SK-N-SH (cell line): Measurements from ENCODE around the gene UBE2G2. TPM values are rescaled to one million over a fixed set of nuclear protein-coding genes. Genes with fewer than 3 reads are reported as not detected.

Experiments
- CTCF ChIA-PET: fragments of 300-600, 350-600 bp; formaldehyde crosslinking; extraction: SDS; loops from one replicate; lab custom pipeline; 2021; lab: Yijun Ruan, JAX
- POLR2A ChIA-PET: fragments of 350-600 bp; sonication (Branson Sonifier 250); formaldehyde crosslinking; extraction: SDS; loops from one replicate; lab custom pipeline; 2020; ENCODE audit warnings: antibody characterized with exemption, inconsistent platforms; lab: Yijun Ruan, JAX
- DNase-seq: peaks from one replicate; pipeline ENCODE4 v3.0.0; 2012
- H2AFZ ChIP-seq: fragments of 200-600 bp; sonication (generic); 2 replicates; pipeline ENCODE4 v1.8.1; 2016; ENCODE audit warnings: antibody characterized with exemption, mild to moderate bottlenecking, low read depth
- H3F3A ChIP-seq: fragments of 200-600 bp; sonication (generic); replicated peaks from 2 replicates; pipeline ENCODE3; 2016; ENCODE audit warnings: antibody characterized with exemption, mild to moderate bottlenecking; ENCODE audit not compliant: insufficient read depth
- H3K27ac ChIP-seq, 2 experiments: fragments of 200-500 bp in 1 of 2; fragments of 200-600 bp in 1 of 2; sonication (Bioruptor generic) in 1 of 2; sonication (generic), shearing (Covaris generic) in 1 of 2; 2 replicates each; pipeline versions ENCODE4 v1.5.1 to v1.6.1; 2014 to 2016; ENCODE audit warnings: low read depth in 2 of 2, inconsistent platforms in 1 of 2, low read length in 1 of 2, mild to moderate bottlenecking in 1 of 2, mixed read lengths in 1 of 2
- H3K27me3 ChIP-seq: fragments of 200-600 bp; sonication (generic), shearing (Covaris generic); 2 replicates; pipeline ENCODE4 v1.6.1; 2016; ENCODE audit warnings: mixed run types; ENCODE audit not compliant: insufficient read depth
- H3K36me3 ChIP-seq, 2 experiments: fragments of 200-500 bp in 1 of 2; fragments of 200-600 bp in 1 of 2; sonication (Bioruptor generic) in 1 of 2; sonication (generic) in 1 of 2; replicated peaks in 1 of 2; 2 replicates each; pipeline versions ENCODE3 to v1.5.1; 2014 to 2016; ENCODE audit warnings: low read length in 1 of 2, mild to moderate bottlenecking in 1 of 2; ENCODE audit not compliant: insufficient read depth in 2 of 2, control insufficient read depth in 1 of 2
- H3K4me1 ChIP-seq, 2 experiments: fragments of 200-500 bp in 1 of 2; fragments of 200-600 bp in 1 of 2; sonication (Bioruptor generic) in 1 of 2; sonication (generic), shearing (Covaris generic) in 1 of 2; 2 replicates each; pipeline versions ENCODE4 v1.5.1 to v1.6.1; 2014 to 2016; ENCODE audit warnings: low read depth in 1 of 2, low read length in 1 of 2, mixed run types in 1 of 2; ENCODE audit not compliant: insufficient read depth in 2 of 2, control insufficient read depth in 1 of 2
- H3K4me2 ChIP-seq: fragments of 200-600 bp; sonication (generic), shearing (Covaris generic); 2 replicates; pipeline ENCODE4 v1.6.1; 2017; ENCODE audit warnings: mixed run types
- H3K4me3 ChIP-seq, 2 experiments: fragments of 200-500 bp in 1 of 2; fragments of 200-600 bp in 1 of 2; sonication (Bioruptor generic) in 1 of 2; sonication (generic), shearing (Covaris generic) in 1 of 2; 2 replicates each; pipeline versions ENCODE4 v1.5.1 to v1.8.1; 2014 to 2016; ENCODE audit warnings: low read depth in 2 of 2, inconsistent platforms in 1 of 2, low read length in 1 of 2, mild to moderate bottlenecking in 1 of 2, mixed read lengths in 1 of 2, moderate library complexity in 1 of 2
- H3K79me2 ChIP-seq: fragments of 200-600 bp; sonication (generic); 2 replicates; pipeline ENCODE4 v1.8.1; 2017; ENCODE audit warnings: mild to moderate bottlenecking; ENCODE audit not compliant: insufficient read depth
- H3K9ac ChIP-seq: fragments of 200-600 bp; sonication (generic); 2 replicates; pipeline ENCODE4 v1.6.1; 2017; ENCODE audit warnings: mixed run types
- H3K9me2 ChIP-seq: fragments of 200-600 bp; sonication (generic); 2 replicates; pipeline ENCODE4 v1.6.1; 2017; ENCODE audit warnings: mixed run types
- H3K9me3 ChIP-seq: fragments of 200-600 bp; sonication (generic); 2 replicates; pipeline ENCODE4 v1.6.1; 2017; ENCODE audit warnings: mixed run types, mild to moderate bottlenecking, moderate library complexity
- H4K20me1 ChIP-seq: fragments of 200-600 bp; sonication (generic); 2 replicates; pipeline ENCODE4 v1.6.1; 2017; ENCODE audit warnings: mild to moderate bottlenecking, mixed run types; ENCODE audit not compliant: insufficient read depth
- ELF1 ChIP-seq: IDR thresholded peaks from 2 replicates; pipeline ENCODE4 v1.4.0; 2012
- GABPA ChIP-seq: IDR thresholded peaks from 2 replicates; pipeline ENCODE4 v1.4.0; 2012; ENCODE audit warnings: low read depth, mild to moderate bottlenecking
- JUND ChIP-seq: IDR thresholded peaks from 2 replicates; pipeline ENCODE4 v1.4.0; 2012
- NFIC ChIP-seq: IDR thresholded peaks from 2 replicates; pipeline ENCODE4 v1.4.0; 2012; ENCODE audit warnings: borderline replicate concordance
- NRF1 ChIP-seq: IDR thresholded peaks from 2 replicates; pipeline ENCODE4 v1.6.1; 2012; ENCODE audit warnings: low read depth, mild to moderate bottlenecking, low read length
- RCOR1 ChIP-seq: fragments of 150-350 bp; IDR thresholded peaks from 2 replicates; pipeline ENCODE4 v1.6.1; 2017; ENCODE audit warnings: antibody characterized with exemption, low read length
- RXRA ChIP-seq: IDR thresholded peaks from 2 replicates; pipeline ENCODE4 v1.4.0; 2012; ENCODE audit warnings: low read depth, mild to moderate bottlenecking, borderline replicate concordance
- SIN3A ChIP-seq: IDR thresholded peaks from 2 replicates; pipeline ENCODE4 v1.6.1; 2012; ENCODE audit warnings: low read depth, mild to moderate bottlenecking, low read length, moderate library complexity, borderline replicate concordance
- TAF1 ChIP-seq: IDR thresholded peaks from 2 replicates; pipeline ENCODE4 v1.6.1; 2012; ENCODE audit warnings: low read depth, mild to moderate bottlenecking, low read length, moderate library complexity, borderline replicate concordance
- YY1 ChIP-seq: IDR thresholded peaks from 2 replicates; pipeline ENCODE4 v1.4.0; 2012; ENCODE audit warnings: low read depth, mild to moderate bottlenecking
- WGBS: methylation state at CpG from one replicate; pipeline ENCODE4 v1.1.6; 2017; ENCODE audit warnings: low lambda C conversion rate; 5-methylcytosine and 5-hydroxymethylcytosine counted together
- polyA plus RNA-seq, 3 experiments: library from polyadenylated mRNA; depleted of rRNA; stranded (reverse); fragments of >200 nt; gene quantifications; 2 replicates each; pipeline ENCODE4 v1.2.3, GENCODE V29; 2012
- TF ChIP-seq, protein P1 (sequence below): fragments of 150-350 bp; IDR thresholded peaks from 2 replicates; pipeline ENCODE4 v1.6.1; 2017; ENCODE audit warnings: antibody characterized with exemption, low read length, low read depth, borderline replicate concordance
- TF ChIP-seq, protein P2 (sequence below): IDR thresholded peaks from 2 replicates; pipeline ENCODE4; 2012
- TF ChIP-seq, protein P3 (sequence below): IDR thresholded peaks from 2 replicates; pipeline ENCODE4 v1.4.0; 2012; ENCODE audit warnings: low read depth, borderline replicate concordance
- TF ChIP-seq, protein P4 (sequence below): fragments of 150-350 bp; IDR thresholded peaks from 2 replicates; pipeline ENCODE4 v1.6.1; 2016; ENCODE audit warnings: mild to moderate bottlenecking, low read depth, low read length

The UBE2G2 gene
- polyA plus RNA-seq, 1 of the 3 experiments (the other 2 are of a cell fraction) = 129 TPM

DNA sequence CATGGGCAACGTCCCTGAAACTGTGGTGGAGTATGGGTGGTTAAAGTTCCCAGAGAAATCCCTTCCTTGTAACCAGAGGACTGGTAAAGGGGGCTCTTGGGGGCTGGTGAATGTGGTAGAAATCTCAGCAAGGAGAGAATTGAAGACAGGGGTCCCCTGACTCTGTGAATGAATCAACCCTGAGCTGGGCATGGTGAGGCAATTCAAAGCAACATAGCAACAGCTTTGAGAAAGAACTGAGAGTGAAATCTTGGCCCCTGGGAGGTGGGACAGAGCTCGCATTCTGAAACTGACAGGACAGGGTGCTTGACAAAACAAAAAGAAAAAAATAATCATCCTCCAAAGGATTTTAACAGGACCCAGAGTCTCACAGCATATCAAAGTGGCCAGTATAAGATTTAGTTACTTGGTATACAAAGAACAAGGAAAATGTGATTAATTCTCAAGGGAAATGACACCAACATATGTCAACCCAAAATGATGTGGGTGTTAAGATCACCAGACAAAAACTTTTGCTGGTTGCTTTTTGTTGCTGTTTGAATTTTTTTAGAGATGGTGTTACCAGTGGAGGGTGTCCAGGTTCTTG is 28.0 kb upstream of the UBE2G2 start:
- no peaks in the 10 kb centered on the region for H4K20me1 ChIP-seq
- H3K9me3 ChIP-seq = no peaks in the 10 kb centered on the region
- DNase-seq = no peak
- WGBS = 25% methylated on average over 2 of the region's 2 CpGs
- H3K27me3 ChIP-seq = no peaks in the 10 kb centered on the region
- H3K4me2 ChIP-seq = no peak overlapping the region
- H2AFZ ChIP-seq = no peak overlapping the region
- H3K9me2 ChIP-seq = no peaks in the 10 kb centered on the region
- no peak overlapping the region for H3K27ac ChIP-seq
- no peaks in the 10 kb centered on the region for H3K36me3 ChIP-seq
- CTCF ChIA-PET = interaction anchor here (1.8 kb wide), 1 partner anchor 29 kb away, joined by 4 read pairs; no protein-coding TSS in a partner anchor
- no peaks in the 10 kb centered on the region for H3K79me2 ChIP-seq
- no peak overlapping the region for H3K9ac ChIP-seq
- no peaks in the 10 kb centered on the region for H3F3A ChIP-seq
- no peak overlapping the region for H3K4me3 ChIP-seq
- no peaks in the 10 kb centered on the region for H3K4me1 ChIP-seq
- POLR2A ChIA-PET = no interaction called here
- TF ChIP-seq TAF1 = no peak
- TF ChIP-seq, protein P1, sequence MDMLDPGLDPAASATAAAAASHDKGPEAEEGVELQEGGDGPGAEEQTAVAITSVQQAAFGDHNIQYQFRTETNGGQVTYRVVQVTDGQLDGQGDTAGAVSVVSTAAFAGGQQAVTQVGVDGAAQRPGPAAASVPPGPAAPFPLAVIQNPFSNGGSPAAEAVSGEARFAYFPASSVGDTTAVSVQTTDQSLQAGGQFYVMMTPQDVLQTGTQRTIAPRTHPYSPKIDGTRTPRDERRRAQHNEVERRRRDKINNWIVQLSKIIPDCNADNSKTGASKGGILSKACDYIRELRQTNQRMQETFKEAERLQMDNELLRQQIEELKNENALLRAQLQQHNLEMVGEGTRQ = no peak

DNA sequence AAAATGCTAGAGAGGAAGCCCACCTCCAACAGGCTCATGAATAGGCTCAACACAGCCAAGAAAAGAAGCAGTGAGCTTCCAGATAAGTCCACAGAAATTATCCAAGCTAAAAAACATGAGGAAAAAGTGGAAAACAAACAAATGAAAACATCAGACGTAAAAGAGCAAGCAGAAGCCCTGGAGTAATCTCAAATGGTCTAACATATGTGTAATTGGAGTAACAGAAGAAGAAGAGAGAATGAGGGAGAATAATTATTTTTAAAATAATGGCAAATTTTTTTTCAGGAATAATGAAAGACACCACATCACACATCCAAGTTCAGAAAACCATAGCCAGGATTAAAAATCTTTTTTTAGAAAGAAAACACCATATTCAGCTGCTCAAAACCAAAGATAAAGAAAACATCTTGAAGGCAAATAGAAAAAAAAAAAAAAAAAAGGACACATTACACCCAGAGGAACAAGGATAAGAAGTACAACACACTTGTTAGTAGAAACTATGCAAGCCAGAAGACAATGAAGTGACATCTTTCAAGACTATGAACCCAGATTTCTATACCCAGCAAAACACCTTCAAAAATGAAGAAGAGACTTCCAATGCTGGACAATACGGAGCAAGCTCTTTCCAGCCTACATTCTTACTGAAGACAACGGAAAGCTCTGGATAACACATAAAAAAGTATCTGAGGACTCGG is 26.9 kb upstream of the UBE2G2 start:
- H3F3A ChIP-seq = no peaks in the 10 kb centered on the region
- H3K27ac ChIP-seq = no peak overlapping the region
- H3K36me3 ChIP-seq = no peaks in the 10 kb centered on the region
- POLR2A ChIA-PET = no interaction called here
- H3K4me3 ChIP-seq = no peak overlapping the region
- H3K4me1 ChIP-seq = no peaks in the 10 kb centered on the region
- H4K20me1 ChIP-seq = no peaks in the 10 kb centered on the region
- no peak for DNase-seq
- no peaks in the 10 kb centered on the region for H3K9me2 ChIP-seq
- H3K4me2 ChIP-seq = no peak overlapping the region
- no peaks in the 10 kb centered on the region for H3K27me3 ChIP-seq
- TF ChIP-seq, protein P2, sequence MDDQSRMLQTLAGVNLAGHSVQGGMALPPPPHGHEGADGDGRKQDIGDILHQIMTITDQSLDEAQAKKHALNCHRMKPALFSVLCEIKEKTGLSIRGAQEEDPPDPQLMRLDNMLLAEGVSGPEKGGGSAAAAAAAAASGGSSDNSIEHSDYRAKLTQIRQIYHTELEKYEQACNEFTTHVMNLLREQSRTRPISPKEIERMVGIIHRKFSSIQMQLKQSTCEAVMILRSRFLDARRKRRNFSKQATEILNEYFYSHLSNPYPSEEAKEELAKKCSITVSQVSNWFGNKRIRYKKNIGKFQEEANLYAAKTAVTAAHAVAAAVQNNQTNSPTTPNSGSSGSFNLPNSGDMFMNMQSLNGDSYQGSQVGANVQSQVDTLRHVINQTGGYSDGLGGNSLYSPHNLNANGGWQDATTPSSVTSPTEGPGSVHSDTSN = no peak
- TF ChIP-seq RXRA = no peak
- TF ChIP-seq SIN3A = no peak
- TF ChIP-seq GABPA = no peak
- TF ChIP-seq RCOR1 = no peak
- TF ChIP-seq, protein P3, sequence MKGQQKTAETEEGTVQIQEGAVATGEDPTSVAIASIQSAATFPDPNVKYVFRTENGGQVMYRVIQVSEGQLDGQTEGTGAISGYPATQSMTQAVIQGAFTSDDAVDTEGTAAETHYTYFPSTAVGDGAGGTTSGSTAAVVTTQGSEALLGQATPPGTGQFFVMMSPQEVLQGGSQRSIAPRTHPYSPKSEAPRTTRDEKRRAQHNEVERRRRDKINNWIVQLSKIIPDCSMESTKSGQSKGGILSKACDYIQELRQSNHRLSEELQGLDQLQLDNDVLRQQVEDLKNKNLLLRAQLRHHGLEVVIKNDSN = no peak
- TF ChIP-seq, protein P4, sequence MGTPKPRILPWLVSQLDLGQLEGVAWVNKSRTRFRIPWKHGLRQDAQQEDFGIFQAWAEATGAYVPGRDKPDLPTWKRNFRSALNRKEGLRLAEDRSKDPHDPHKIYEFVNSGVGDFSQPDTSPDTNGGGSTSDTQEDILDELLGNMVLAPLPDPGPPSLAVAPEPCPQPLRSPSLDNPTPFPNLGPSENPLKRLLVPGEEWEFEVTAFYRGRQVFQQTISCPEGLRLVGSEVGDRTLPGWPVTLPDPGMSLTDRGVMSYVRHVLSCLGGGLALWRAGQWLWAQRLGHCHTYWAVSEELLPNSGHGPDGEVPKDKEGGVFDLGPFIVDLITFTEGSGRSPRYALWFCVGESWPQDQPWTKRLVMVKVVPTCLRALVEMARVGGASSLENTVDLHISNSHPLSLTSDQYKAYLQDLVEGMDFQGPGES = no peak
- TF ChIP-seq NRF1 = no peak
- TF ChIP-seq YY1 = no peak
- no peak for TF ChIP-seq NFIC
- TF ChIP-seq JUND = no peak
- TF ChIP-seq ELF1 = no peak
- H3K9me3 ChIP-seq = no peaks in the 10 kb centered on the region
- no peak overlapping the region for H3K9ac ChIP-seq
- whole genome bisulfite sequencing = 28% methylated on average over 4 of the region's 4 CpGs
- CTCF ChIA-PET = interaction anchor here (0.5 to 1.8 kb wide), 3 partner anchors 28 to 309 kb away, joined by 3 to 4 read pairs (median 3); no protein-coding TSS in a partner anchor
- no peak overlapping the region for H2AFZ ChIP-seq
- no peaks in the 10 kb centered on the region for H3K79me2 ChIP-seq
